GM10266 (cell line): ENCODE results near the gene TNS4.

Experiments used
- DNase-seq: peaks from one replicate; pipeline ENCODE4 v3.0.0; 2012; ENCODE audit errors: extremely low spot score
- CTCF ChIP-seq: IDR thresholded peaks from 2 replicates; pipeline ENCODE4 v1.5.1; 2012; ENCODE audit warnings: mild to moderate bottlenecking, low read depth; ENCODE audit not compliant: control insufficient read depth, insufficient read depth; ENCODE audit errors: missing control alignments

The TNS4 gene

GRCh38 chr17:40452216-40452787, 49.1 kb downstream of the TNS4 start:
- no peak for DNase-seq
- TF ChIP-seq CTCF, result no peak

DNA sequence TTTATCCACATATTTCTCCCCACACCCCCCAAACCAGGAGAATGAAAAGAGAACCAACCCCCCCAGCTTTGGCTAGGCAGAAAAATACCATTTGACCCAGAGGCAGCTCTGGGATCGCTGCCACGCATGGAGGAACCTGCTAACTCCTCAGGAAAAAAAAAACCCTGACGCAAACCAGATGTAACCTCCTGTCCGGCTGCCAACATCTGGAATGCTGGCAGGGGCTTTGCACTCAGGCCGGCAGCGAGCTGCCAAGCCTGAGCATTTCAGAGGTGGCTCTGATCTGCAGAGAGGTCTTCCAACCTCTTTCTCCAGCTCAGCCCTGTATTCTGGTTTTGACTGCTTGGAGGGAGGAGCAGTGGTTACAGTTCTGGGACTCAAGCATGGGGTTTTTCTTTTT, 50.0 kb downstream of the TNS4 start:
- TF ChIP-seq CTCF, result no peak
- DNase-seq, result no peak

- DNase-seq, result peak; percentile 67
Measured at GRCh38 chr17:40450175-40450574, 51.2 kb downstream of the TNS4 start.

GRCh38 chr17:40448639-40449261, 52.7 kb downstream of the TNS4 start:
- no peak for TF ChIP-seq CTCF
- no peak for DNase-seq

More at GRCh38 chr17:40450175-40450574, 51.2 kb downstream of the TNS4 start:
- TF ChIP-seq CTCF, result peak; percentile 57

- TF ChIP-seq CTCF, result no peak
- no peak for DNase-seq
Measured at GRCh38 chr17:40448213-40448638, 53.2 kb downstream of the TNS4 start.

DNA sequence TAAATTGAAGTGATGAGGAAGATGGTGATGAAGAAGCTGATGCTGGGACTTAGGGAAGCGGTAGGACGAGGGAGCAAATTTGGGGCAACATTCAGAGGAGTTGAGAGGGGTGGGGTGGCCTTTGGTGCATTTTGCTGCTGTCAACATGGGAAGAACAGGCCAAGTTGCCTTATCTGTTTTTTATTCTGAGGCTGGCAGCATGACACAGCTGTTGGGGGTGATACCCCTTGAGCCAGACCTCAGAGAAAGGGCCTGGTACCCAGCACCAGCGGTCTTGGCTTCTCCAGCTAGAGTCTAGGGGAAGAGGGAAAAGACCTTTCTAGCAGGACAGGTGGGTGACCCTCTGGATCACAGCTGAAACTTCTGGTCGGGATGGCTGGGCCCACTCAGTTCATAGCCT, 53.6 kb downstream of the TNS4 start:
- no peak for DNase-seq
- TF ChIP-seq CTCF, result no peak

DNA sequence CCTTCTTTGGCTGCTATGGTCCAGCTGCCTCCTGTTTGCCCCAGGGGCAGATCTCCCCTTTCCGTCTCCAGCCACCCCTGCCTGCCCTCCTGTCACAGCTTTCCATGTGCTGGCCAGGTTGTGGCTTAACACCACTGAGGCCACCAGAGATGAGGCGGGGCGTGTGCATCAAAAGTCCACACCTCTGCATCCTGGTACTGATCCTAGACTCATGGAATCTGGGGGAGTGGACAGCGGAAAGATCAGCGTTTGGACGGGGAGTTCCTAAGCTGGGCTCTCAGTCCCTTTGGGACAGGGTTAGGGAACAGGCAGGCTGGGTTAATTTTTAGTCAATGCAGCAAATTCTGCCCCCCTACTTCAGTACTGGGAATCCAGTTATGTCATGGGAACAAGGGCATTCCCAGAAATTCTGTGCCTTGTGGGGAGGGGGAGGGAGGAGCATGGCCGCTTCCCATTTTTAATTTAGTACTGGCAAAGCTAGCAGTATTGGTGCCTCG, 54.2 kb downstream of the TNS4 start:
- TF ChIP-seq CTCF, result no peak
- DNase-seq, result no peak
